ENCODE measurements around the gene CDPF1. TPM values are rescaled to one million over a fixed set of nuclear protein-coding genes. Genes with fewer than 3 reads are reported as not detected.

CDPF1 gene
- total RNA-seq, 2 donors from 2014 or later, result 8.2 to 10.7 TPM

Other genes starting within 250 kb of the CDPF1 start
- 10 to 100 TPM; 31.7 to 36.1 TPM for gene PPARA, start 99.8 kb downstream of the CDPF1 start, total RNA-seq
- under 1 TPM in 1 of 2 donors, not detected in 1; 0.07 TPM for gene PKDREJ, start 13.1 kb upstream of the CDPF1 start, total RNA-seq
- gene TTC38, start 17.7 kb upstream of the CDPF1 start, total RNA-seq, result 10 to 100 TPM; 63.7 to 64.2 TPM
- gene GTSE1, start 46.6 kb upstream of the CDPF1 start, total RNA-seq, result 10 to 100 TPM; 34.6 to 90.2 TPM
- gene TRMU, start 85.4 kb upstream of the CDPF1 start, total RNA-seq, result 100 to 1,000 TPM in 1 of 2 donors, 10 to 100 TPM in 1; 72.7 to 135 TPM